ENCODE results near the gene ENG.

The ENG gene

GRCh38 chr9:127896395-127897192, 42.1 kb upstream of the ENG start:
- in situ Hi-C loops (cut with MboI; ENCODE audit: low sequenced_read_pairs, unreplicated experiment), result no loop called here
- TF ChIP-seq CTCF (IDR thresholded peaks at IDR 0.05; ENCODE audit: borderline replicate concordance, control extremely low read depth, extremely low read depth, insufficient read depth, missing control alignments), result no peak
- no peak for DNase-seq (ENCODE audit: low spot score)

- no peak for DNase-seq (ENCODE audit: low spot score)
- in situ Hi-C loops (cut with MboI; ENCODE audit: low sequenced_read_pairs, unreplicated experiment), result no loop called here
- TF ChIP-seq CTCF (IDR thresholded peaks at IDR 0.05; ENCODE audit: borderline replicate concordance, control extremely low read depth, extremely low read depth, insufficient read depth, missing control alignments), result no peak
Measured at GRCh38 chr9:127895811-127896210, 41.4 kb upstream of the ENG start.

GRCh38 chr9:127893392-127893791, 38.9 kb upstream of the ENG start:
- DNase-seq (ENCODE audit: low spot score), result no peak
- in situ Hi-C loops (cut with MboI; ENCODE audit: low sequenced_read_pairs, unreplicated experiment), result no loop called here
- TF ChIP-seq CTCF (IDR thresholded peaks at IDR 0.05; ENCODE audit: borderline replicate concordance, control extremely low read depth, extremely low read depth, insufficient read depth, missing control alignments), result no peak

GRCh38 chr9:127892831-127893230, 38.4 kb upstream of the ENG start:
- in situ Hi-C loops (cut with MboI; ENCODE audit: low sequenced_read_pairs, unreplicated experiment), result no loop called here
- DNase-seq (ENCODE audit: low spot score), result no peak
- no peak for TF ChIP-seq CTCF (IDR thresholded peaks at IDR 0.05; ENCODE audit: borderline replicate concordance, control extremely low read depth, extremely low read depth, insufficient read depth, missing control alignments)

GRCh38 chr9:127890053-127890452, 35.6 kb upstream of the ENG start:
- no peak for TF ChIP-seq CTCF (IDR thresholded peaks at IDR 0.05; ENCODE audit: borderline replicate concordance, control extremely low read depth, extremely low read depth, insufficient read depth, missing control alignments)
- no peak for DNase-seq (ENCODE audit: low spot score)
- in situ Hi-C loops (cut with MboI; ENCODE audit: low sequenced_read_pairs, unreplicated experiment), result no loop called here

- in situ Hi-C loops (cut with MboI; ENCODE audit: low sequenced_read_pairs, unreplicated experiment), result no loop called here
- no peak for TF ChIP-seq CTCF (IDR thresholded peaks at IDR 0.05; ENCODE audit: borderline replicate concordance, control extremely low read depth, extremely low read depth, insufficient read depth, missing control alignments)
Measured at GRCh38 chr9:127887792-127888191, 33.3 kb upstream of the ENG start.

More at GRCh38 chr9:127887792-127888191, 33.3 kb upstream of the ENG start:
- no peak for DNase-seq (ENCODE audit: low spot score)

All from GM13976 (cell line).